H9 (cell line): ENCODE data around the gene RNPS1. TPM values are rescaled to one million over a fixed set of nuclear protein-coding genes. Genes with fewer than 3 reads are reported as not detected.

Source experiments
- DNase-seq: peaks from one replicate; pipeline ENCODE4 v3.0.0-alpha.2; 2017
- H2AFZ ChIP-seq: one replicate; pipeline ENCODE4 v1.6.1; 2013; ENCODE audit warnings: mild to moderate bottlenecking, low read length, control low read depth, moderate library complexity
- H2AK5ac ChIP-seq: 2 replicates; pipeline ENCODE4 v1.6.1; 2013; ENCODE audit warnings: low read length, control low read depth, mixed read lengths; ENCODE audit not compliant: insufficient read length
- H2BK120ac ChIP-seq: one replicate; pipeline ENCODE4 v1.6.1; 2013; ENCODE audit warnings: low read depth, mild to moderate bottlenecking, low read length, control low read depth, inconsistent platforms; ENCODE audit not compliant: poor library complexity, severe bottlenecking
- H2BK12ac ChIP-seq: 2 replicates; pipeline ENCODE4 v1.6.1; 2013; ENCODE audit warnings: low read length, control low read depth, mixed read lengths, low read depth; ENCODE audit not compliant: insufficient read length
- H2BK15ac ChIP-seq: 2 replicates; pipeline ENCODE4 v1.6.1; 2013; ENCODE audit warnings: low read depth, low read length, control low read depth
- H2BK20ac ChIP-seq: one replicate; pipeline ENCODE4 v1.6.1; 2013; ENCODE audit warnings: low read depth, mild to moderate bottlenecking, low read length, control low read depth, inconsistent platforms; ENCODE audit not compliant: poor library complexity, severe bottlenecking
- H2BK5ac ChIP-seq: 2 replicates; pipeline ENCODE4 v1.6.1; 2013; ENCODE audit warnings: low read length, control low read depth, mixed read lengths; ENCODE audit not compliant: insufficient read length
- H3K14ac ChIP-seq: 2 replicates; pipeline ENCODE4 v1.6.1; 2013; ENCODE audit warnings: low read length, control low read depth; ENCODE audit not compliant: insufficient read depth
- H3K18ac ChIP-seq: 2 replicates; pipeline ENCODE4 v1.6.1; 2013; ENCODE audit warnings: low read depth, mild to moderate bottlenecking, mixed read lengths, low read length, control low read depth; ENCODE audit not compliant: insufficient read length
- H3K23ac ChIP-seq: 2 replicates; pipeline ENCODE4 v1.6.1; 2013; ENCODE audit warnings: low read length, control low read depth, mixed read lengths, low read depth; ENCODE audit not compliant: insufficient read length
- H3K23me2 ChIP-seq: 2 replicates; pipeline ENCODE4 v1.6.1; 2013; ENCODE audit warnings: low read depth, mild to moderate bottlenecking, mixed read lengths, low read length, control low read depth; ENCODE audit not compliant: insufficient read length, poor library complexity, severe bottlenecking
- H3K27ac ChIP-seq: 2 replicates; pipeline ENCODE4 v1.5.1; 2013; ENCODE audit warnings: low read length, control low read depth, mixed read lengths, low read depth; ENCODE audit not compliant: insufficient read length
- H3K27me3 ChIP-seq: 2 replicates; pipeline ENCODE4 v1.6.1; 2013; ENCODE audit warnings: low read length, control low read depth, inconsistent platforms; ENCODE audit not compliant: insufficient read depth
- H3K4ac ChIP-seq: 2 replicates; pipeline ENCODE4 v1.6.1; 2013; ENCODE audit warnings: low read depth, mild to moderate bottlenecking, control low read depth, inconsistent platforms, low read length, moderate library complexity
- H3K4me1 ChIP-seq: 2 replicates; pipeline ENCODE4 v1.6.1; 2013; ENCODE audit warnings: low read length, control low read depth, inconsistent platforms; ENCODE audit not compliant: insufficient read depth
- H3K4me2 ChIP-seq: 2 replicates; pipeline ENCODE4 v1.6.1; 2013; ENCODE audit warnings: low read length, control low read depth, mixed read lengths; ENCODE audit not compliant: insufficient read length, insufficient read depth
- H3K56ac ChIP-seq: 2 replicates; pipeline ENCODE4 v1.6.1; 2013; ENCODE audit warnings: low read depth, mild to moderate bottlenecking, mixed read lengths, low read length, control low read depth; ENCODE audit not compliant: insufficient read length
- H3K79me1 ChIP-seq: 2 replicates; pipeline ENCODE4 v1.6.1; 2013; ENCODE audit warnings: low read depth, mild to moderate bottlenecking, moderate library complexity, low read length, control low read depth, inconsistent platforms; ENCODE audit not compliant: insufficient read depth, poor library complexity, severe bottlenecking
- H3K79me2 ChIP-seq: 2 replicates; pipeline ENCODE4 v1.6.1; 2013; ENCODE audit warnings: low read length, control low read depth, inconsistent platforms; ENCODE audit not compliant: insufficient read depth
- H3K9ac ChIP-seq: 2 replicates; pipeline ENCODE4 v1.6.1; 2013; ENCODE audit warnings: low read length, control low read depth, mixed read lengths; ENCODE audit not compliant: insufficient read length; ENCODE audit errors: extremely low read depth
- H3K9me3 ChIP-seq: one replicate; pipeline ENCODE4 v1.6.1; 2013; ENCODE audit warnings: low read depth, low read length, inconsistent platforms; ENCODE audit not compliant: control insufficient read depth
- H3T11ph ChIP-seq: one replicate; pipeline ENCODE4 v1.6.1; 2013; ENCODE audit warnings: mild to moderate bottlenecking, low read length, control low read depth, inconsistent platforms
- H4K20me1 ChIP-seq: one replicate; pipeline ENCODE4 v1.6.1; 2013; ENCODE audit not compliant: control insufficient read depth, insufficient read length, insufficient read depth
- H4K5ac ChIP-seq: 2 replicates; pipeline ENCODE4 v1.6.1; 2013; ENCODE audit warnings: low read depth, mild to moderate bottlenecking, mixed read lengths, low read length, control low read depth; ENCODE audit not compliant: insufficient read length
- H4K8ac ChIP-seq: replicated peaks from 2 replicates; pipeline ENCODE4 v1.6.1; 2013; ENCODE audit warnings: low read length, control low read depth, mixed read lengths, low read depth; ENCODE audit not compliant: insufficient read length
- H4K91ac ChIP-seq: 2 replicates; pipeline ENCODE4 v1.6.1; 2013; ENCODE audit warnings: low read depth, mild to moderate bottlenecking, moderate library complexity, mixed read lengths, low read length, control low read depth; ENCODE audit not compliant: insufficient read length
- H3K27ac Mint-ChIP-seq, 3 experiments: 2 replicates in 2 of 3; 3 replicates in 1 of 3; pipeline ENCODE4 v1.8.0; 2020 to 2021; ENCODE audit warnings: mixed read lengths in 3 of 3, mild to moderate bottlenecking in 1 of 3, moderate library complexity in 1 of 3
- H3K27me3 Mint-ChIP-seq: 2 replicates; pipeline ENCODE4 v1.8.0; 2021; ENCODE audit warnings: low read depth, mild to moderate bottlenecking, moderate library complexity, mixed read lengths
- H3K36me3 Mint-ChIP-seq, 3 experiments: 2 replicates in 2 of 3; 3 replicates in 1 of 3; pipeline ENCODE4 v1.8.0; 2020 to 2021; ENCODE audit warnings: low read depth in 3 of 3, mixed read lengths in 3 of 3; ENCODE audit not compliant: insufficient read depth in 1 of 3
- H3K4me1 Mint-ChIP-seq, 2 experiments: 2 replicates each; pipeline ENCODE4 v1.8.0; 2020; ENCODE audit warnings: mixed read lengths in 2 of 2
- H3K4me3 Mint-ChIP-seq, 2 experiments: 2 replicates in 1 of 2; 3 replicates in 1 of 2; pipeline ENCODE4 v1.8.0; 2020 to 2021; ENCODE audit warnings: mild to moderate bottlenecking in 2 of 2, mixed read lengths in 2 of 2, moderate library complexity in 1 of 2
- H3K9me3 Mint-ChIP-seq, 2 experiments: 2 replicates in 1 of 2; 3 replicates in 1 of 2; pipeline ENCODE4 v1.8.0; 2020; ENCODE audit warnings: mild to moderate bottlenecking in 2 of 2, mixed read lengths in 2 of 2, moderate library complexity in 1 of 2
- WGBS: extraction: QIAGEN DNeasy Blood & Tissue Kit; methylation state at CpG from one replicate; pipeline ENCODE4 v1.1.7; 2013; ENCODE audit warnings: missing lambda C conversion rate, low lambda C conversion rate, mixed read lengths; ENCODE audit not compliant: insufficient read length; ENCODE audit errors: extremely low coverage; 5-methylcytosine and 5-hydroxymethylcytosine counted together
- total RNA-seq: library from RNA; stranded (reverse); gene quantifications from 2 replicates; pipeline ENCODE4 v1.2.1, GENCODE V29; 2021
- TF ChIP-seq, protein P1 (sequence below): fragments of 200-600 bp; sonication (generic); conservative IDR thresholded peaks from 3 replicates; pipeline ENCODE4 v1.8.0; 2021; ENCODE audit warnings: antibody characterized with exemption, mild to moderate bottlenecking

RNPS1 gene
- total RNA-seq, 1 experiment from 2014 or later, result 384 TPM

DNA sequence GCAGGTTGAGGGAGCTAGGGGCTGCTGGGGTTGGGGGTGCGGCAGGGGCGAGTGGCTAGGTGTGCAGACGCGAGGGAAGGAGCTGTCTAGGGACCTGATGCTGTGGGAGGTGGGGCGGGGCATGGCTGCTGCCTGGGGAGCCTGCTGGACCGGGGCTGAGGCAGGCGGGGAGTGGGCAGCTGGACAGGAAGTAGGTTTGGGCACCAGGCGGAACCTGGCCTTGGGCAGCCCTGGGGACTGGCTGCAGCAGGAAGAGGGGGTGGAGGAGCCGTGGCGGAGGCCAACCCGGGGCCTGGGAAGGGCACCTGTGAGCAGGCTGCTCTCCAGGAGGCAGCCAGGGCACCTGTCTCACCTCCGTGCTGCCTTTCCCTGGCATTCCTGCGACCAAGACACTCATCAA, 37.5 kb downstream of the RNPS1 start:
- Histone ChIP-seq H3K4ac (no peak overlapping the region), H3K9ac (no peak overlapping the region), H2BK5ac (no peak overlapping the region), H4K20me1 (no peaks in the 10 kb centered on the region), H2AFZ (no peak overlapping the region), H4K8ac (no peak overlapping the region), H3K4me2 (no peak overlapping the region), H4K91ac (no peak overlapping the region), H3K79me1 (no peaks in the 10 kb centered on the region), H2BK120ac (no peak overlapping the region), H3T11ph (no peak overlapping the region), H3K4me1 (no peaks in the 10 kb centered on the region), H2BK12ac (no peak overlapping the region), H3K56ac (no peak overlapping the region), H2AK5ac (no peak overlapping the region), H3K23me2 (no peaks in the 10 kb centered on the region), H2BK15ac (no peak overlapping the region), H3K14ac (no peak overlapping the region), H3K23ac (no peak overlapping the region), H3K27me3 (no peaks in the 10 kb centered on the region), H3K27ac (no peak overlapping the region), H3K79me2 (peaks cover 3% of the 10 kb centered on the region; the same call in 1 of the 2 replicates), H3K18ac (no peak overlapping the region), H4K5ac (no peak overlapping the region), H3K9me3 (no peaks in the 10 kb centered on the region), H2BK20ac (no peak overlapping the region)
- H3K36me3 Mint-ChIP-seq, result peaks cover 2 to 30% (median 16%) of the 10 kb centered on the region in 3 experiments; a peak in 6 of 7 replicates
- peak overlapping the region in 1 of 3 experiments; percentile 64; a peak in 1 of 7 replicates for H3K27ac Mint-ChIP-seq
- no peaks in the 10 kb centered on the region for H3K9me3 Mint-ChIP-seq
- H3K27me3 Mint-ChIP-seq, result no peaks in the 10 kb centered on the region; the same call in 1 of the 2 replicates
- DNase-seq, result no peak
- H3K4me1 Mint-ChIP-seq, result no peaks in the 10 kb centered on the region; a peak in 1 of 4 replicates
- H3K4me3 Mint-ChIP-seq, result peak overlapping the region in 1 of 2 experiments; percentile 29; a peak in 1 of 5 replicates
- no CpG with 5 or more reads among the region's 13 CpGs for WGBS
- TF ChIP-seq, protein P1, sequence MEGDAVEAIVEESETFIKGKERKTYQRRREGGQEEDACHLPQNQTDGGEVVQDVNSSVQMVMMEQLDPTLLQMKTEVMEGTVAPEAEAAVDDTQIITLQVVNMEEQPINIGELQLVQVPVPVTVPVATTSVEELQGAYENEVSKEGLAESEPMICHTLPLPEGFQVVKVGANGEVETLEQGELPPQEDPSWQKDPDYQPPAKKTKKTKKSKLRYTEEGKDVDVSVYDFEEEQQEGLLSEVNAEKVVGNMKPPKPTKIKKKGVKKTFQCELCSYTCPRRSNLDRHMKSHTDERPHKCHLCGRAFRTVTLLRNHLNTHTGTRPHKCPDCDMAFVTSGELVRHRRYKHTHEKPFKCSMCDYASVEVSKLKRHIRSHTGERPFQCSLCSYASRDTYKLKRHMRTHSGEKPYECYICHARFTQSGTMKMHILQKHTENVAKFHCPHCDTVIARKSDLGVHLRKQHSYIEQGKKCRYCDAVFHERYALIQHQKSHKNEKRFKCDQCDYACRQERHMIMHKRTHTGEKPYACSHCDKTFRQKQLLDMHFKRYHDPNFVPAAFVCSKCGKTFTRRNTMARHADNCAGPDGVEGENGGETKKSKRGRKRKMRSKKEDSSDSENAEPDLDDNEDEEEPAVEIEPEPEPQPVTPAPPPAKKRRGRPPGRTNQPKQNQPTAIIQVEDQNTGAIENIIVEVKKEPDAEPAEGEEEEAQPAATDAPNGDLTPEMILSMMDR, result no peak
